ENCODE results near the gene SFT2D1. TPM values are rescaled to one million over a fixed set of nuclear protein-coding genes. Genes with fewer than 3 reads are reported as not detected.

Gene SFT2D1
- total RNA-seq, result 33.8 TPM

DNA sequence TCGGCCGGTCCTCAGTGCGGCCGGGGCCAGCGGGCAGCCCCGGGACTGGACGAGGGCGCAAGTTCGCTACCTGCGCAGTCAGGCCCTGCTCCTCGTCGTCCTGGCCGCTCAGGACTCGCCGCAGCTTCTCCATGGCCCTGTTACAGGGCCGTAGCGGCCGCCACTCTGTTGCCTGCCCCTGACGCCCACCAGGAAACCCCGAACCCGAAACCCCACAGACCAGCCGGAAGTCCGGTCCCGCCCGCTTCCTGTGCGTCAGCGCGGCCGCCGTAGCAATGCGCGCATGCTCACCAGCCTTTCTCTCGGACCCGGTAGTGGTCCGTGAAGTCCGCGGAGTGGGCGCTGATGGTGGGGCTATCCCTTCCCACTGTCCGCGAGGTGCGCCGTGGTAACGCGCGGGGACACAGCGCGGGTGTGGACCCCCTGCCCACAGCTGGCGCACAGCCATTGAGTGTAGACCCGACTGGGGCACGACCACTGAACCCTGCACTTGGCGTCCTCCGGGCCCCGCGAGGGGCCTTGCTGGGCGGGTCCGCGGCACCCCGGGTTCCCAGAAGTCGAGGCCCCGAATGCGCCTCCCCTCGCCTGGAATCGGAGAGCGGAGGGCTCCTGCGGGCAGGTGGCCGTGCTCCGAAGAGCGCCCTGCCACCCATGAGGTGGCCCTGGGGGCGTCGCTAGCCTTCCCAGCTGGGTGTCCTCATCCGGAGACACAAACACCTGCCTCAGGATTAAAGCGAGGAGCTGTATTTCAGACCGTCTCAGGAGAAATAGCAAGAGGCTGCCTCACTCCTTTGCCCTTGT, at the start of gene SFT2D1:
Gene SFT2D1, minus strand, starts transcription at position 197 of the 801 bp plus-strand sequence. Its CDS starts 64 bp downstream, at position 133.

GRCh38 chr6:166382933-166383801, 40.8 kb upstream of the SFT2D1 start, which contains the start of gene MPC1:
Gene MPC1, minus strand, starts transcription at chr6:166382940. Its CDS starts 64 bp downstream, at chr6:166382876.

DNA sequence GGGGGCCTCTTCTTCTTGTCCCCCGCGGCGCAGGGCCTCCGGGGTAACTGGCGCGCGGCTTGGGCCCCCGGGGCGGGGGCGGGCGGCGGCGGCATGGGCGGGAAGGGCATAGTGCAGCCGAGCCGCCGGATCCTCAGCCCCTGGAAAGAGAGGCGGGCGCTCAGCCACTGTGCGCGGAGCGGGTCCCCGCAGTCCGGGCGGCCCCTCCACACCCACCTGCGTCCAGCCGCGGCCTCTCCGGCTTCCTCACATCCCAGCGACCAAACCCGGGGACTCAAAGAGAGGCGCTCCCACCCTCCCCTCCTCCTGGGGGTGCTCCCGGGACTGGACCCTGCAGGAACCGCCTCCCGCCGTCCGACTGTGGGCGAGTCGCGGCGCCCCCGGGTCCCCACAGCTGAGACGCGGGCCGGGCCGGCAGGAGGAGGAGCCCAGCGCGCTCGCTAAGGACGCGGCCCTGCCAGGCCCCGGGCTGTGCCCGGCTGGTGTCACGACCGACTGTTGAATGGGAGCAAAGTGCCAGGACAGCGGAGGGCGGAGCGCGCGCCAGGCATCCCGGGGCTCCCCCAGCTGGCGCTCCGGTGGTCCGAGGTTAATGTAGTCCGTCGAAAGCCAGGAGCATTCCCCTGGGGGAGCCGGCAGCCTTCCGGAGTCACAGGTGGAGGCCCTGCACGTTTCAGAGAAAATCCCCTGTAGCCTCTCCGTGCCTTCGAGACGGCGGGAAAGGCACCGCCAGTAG, 34.1 kb downstream of the SFT2D1 start, which contains the start of gene PRR18:
Gene PRR18, minus strand, starts transcription at position 360 of the 736 bp plus-strand sequence. Its CDS starts 250 bp downstream, at position 110.

Other genes with a start within 250 kb of the SFT2D1 start
- gene TBXT, start 174.7 kb downstream of the SFT2D1 start, total RNA-seq, result not detected
- gene PRR18, start 34.2 kb downstream of the SFT2D1 start, total RNA-seq, result not detected
- 49.1 TPM for gene MPC1, start 40.4 kb upstream of the SFT2D1 start, total RNA-seq
- gene RAMACL, start 244.1 kb upstream of the SFT2D1 start, total RNA-seq, result 11.9 TPM

All from parietal lobe (tissue), 1 donor.